AG10803 (cell line): Measurements from ENCODE around the gene USHBP1.

Experiments
- DNase-seq: peaks from one replicate; pipeline ENCODE4 v3.0.0; 2010; ENCODE audit warnings: low read depth
- H3K4me3 ChIP-seq: 2 replicates; pipeline ENCODE4 v1.5.1; 2011; ENCODE audit warnings: mild to moderate bottlenecking, low read length, control low read depth
- TF ChIP-seq, protein P1 (sequence below): conservative IDR thresholded peaks from 2 replicates; pipeline ENCODE4 v1.5.1; 2011; ENCODE audit warnings: mild to moderate bottlenecking, low read length, control low read depth, inconsistent platforms

USHBP1 gene

DNA sequence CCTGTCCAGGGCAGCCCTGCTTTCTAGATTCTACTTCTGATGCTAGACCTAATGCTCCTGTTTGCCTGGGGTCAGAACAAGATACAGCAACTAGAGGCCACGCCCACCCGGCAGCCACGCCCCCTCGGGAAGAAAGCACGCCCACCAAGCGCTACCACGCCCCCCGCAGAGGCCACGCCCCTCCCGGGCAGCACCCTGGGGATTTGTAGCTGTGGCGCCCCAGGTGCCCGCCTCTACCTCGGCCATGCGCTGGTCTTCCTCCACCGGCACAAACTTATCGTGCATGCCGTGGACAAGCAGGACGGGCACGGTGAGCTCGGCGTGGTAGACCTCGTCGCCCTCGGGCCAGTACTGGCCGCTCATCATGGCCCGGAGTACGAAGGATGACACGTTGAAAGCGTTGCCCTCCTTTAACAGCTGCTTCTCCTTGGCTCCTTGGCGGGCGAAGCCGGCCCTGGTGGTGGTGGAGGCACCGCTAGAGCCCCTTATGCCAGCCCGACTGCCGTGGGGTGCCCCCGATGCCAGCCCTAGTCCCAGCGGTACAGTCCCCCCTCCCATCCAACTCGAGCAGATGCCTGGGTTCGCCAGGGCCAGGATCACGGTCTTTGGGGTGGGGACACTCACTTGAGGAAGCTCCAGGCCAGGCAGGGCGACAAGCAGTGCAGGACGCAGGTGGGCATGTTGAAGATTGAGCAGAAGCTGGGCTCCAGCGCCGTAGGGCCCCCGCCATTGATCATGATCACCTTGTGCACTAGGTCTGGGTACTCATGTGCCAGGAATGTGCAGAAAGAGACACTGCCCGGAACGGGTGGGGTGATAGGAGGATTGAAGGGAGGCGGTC is 29.7 kb upstream of the USHBP1 start:
- TF ChIP-seq, protein P1, sequence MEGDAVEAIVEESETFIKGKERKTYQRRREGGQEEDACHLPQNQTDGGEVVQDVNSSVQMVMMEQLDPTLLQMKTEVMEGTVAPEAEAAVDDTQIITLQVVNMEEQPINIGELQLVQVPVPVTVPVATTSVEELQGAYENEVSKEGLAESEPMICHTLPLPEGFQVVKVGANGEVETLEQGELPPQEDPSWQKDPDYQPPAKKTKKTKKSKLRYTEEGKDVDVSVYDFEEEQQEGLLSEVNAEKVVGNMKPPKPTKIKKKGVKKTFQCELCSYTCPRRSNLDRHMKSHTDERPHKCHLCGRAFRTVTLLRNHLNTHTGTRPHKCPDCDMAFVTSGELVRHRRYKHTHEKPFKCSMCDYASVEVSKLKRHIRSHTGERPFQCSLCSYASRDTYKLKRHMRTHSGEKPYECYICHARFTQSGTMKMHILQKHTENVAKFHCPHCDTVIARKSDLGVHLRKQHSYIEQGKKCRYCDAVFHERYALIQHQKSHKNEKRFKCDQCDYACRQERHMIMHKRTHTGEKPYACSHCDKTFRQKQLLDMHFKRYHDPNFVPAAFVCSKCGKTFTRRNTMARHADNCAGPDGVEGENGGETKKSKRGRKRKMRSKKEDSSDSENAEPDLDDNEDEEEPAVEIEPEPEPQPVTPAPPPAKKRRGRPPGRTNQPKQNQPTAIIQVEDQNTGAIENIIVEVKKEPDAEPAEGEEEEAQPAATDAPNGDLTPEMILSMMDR: no peak
- no peak overlapping the region for H3K4me3 ChIP-seq
- DNase-seq: no peak

DNA sequence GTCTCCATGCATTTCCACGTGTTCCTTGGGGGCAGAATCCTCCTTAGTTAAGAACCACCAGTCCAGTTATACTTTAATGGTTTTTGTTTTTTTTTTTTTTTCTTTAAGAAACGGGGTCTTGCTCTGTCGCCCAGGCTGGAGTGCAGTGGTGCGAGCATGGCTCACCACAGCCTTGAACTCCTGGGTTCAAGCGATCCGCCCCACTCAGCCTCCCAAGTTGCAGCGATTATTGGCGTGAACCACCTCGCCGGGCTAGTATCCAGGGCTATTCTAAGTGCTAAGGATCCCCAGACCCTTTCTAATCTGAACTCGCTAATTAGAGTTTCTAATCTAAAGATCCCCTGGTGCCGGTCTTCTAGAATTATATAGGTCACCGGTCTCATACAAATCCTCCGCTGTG is 29.1 kb upstream of the USHBP1 start:
- no peak for DNase-seq
- TF ChIP-seq, protein P1: no peak
- H3K4me3 ChIP-seq: no peak overlapping the region

DNA sequence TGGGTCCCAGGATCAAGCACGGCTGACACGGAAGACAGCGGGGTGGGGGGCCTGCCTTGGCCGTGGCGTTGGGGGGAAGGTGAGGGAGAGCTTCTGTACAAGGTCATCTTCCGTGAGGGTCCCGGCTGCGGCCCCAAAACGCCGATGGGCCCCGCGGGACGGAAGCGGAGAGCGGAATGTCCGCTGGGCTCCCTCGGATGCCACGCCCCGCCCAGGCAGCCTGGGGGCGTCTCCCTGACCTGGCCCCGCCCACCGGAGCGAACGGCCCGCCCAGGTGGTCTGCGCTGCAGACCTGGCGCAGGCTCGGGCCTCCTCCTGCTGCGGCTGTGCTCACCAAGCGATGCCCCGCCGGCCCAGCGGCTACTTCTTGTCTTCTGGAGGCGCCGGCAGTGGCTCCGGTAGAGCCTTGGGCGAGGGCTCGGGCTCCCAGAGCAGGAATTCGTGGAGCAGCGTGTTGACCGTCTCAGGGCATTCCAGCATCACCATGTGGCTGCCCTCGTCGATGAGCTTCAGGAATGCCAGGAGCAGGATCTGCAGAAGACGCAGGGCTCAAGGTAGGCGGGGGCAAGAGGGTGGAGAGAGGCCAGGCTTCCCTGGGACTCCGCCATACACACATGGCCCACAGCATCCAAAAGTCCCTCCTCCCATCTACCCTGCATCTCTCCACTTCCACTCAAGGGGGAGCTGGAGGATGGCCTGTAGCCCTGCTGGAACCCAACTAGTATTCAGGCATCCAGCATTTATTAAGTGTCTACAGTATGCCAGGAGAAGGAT is 27.9 kb upstream of the USHBP1 start:
- TF ChIP-seq, protein P1: peak; percentile 85
- peak; percentile 87 for DNase-seq
- peak overlapping the region; percentile 69 for H3K4me3 ChIP-seq

DNA sequence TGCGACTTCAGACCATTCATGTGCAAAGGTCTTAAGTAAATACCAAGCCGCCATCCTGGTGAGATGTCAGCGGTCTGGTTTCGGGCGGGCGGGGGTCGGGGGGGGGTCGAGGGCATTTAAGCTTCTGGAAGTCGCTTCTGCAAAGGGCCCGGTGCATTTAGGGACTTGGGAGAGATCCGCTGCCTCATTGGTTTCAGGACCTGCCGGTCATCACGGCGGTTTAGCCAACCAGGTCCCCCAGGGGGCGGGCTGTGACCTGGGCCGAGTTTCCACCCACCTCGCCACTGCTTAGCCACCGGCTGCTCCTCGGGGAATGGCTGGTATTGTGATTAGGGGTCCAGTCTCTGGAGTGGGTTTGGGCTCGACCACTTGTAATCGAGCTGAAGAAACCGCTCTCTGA is 24.9 kb upstream of the USHBP1 start:
- H3K4me3 ChIP-seq: no peak overlapping the region
- DNase-seq: peak; percentile 80
- TF ChIP-seq, protein P1: no peak

GRCh38 chr19:17286752-17287151 is 22.2 kb upstream of the USHBP1 start:
- DNase-seq: no peak
- TF ChIP-seq, protein P1: no peak
- H3K4me3 ChIP-seq: no peak overlapping the region

DNA sequence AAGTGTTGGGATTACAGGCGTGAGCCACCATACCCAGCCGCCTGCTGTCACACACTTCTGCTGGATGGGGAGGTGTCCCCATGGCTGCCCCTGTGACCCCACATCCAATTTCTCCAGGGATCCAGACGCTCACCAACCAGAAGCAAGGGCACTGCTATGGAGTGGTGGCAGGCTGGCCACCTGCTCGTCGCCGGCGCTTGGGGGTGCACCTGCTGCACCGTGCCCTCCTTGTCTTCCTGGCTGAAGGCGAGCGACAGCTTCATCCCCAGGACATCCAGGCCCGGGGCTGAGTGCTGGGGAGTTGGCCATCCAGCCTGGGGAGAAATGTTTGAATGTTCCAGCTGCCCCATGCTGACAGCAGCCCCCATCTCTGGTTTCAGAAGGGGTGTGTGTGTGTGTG is 21.7 kb upstream of the USHBP1 start:
- DNase-seq: no peak
- H3K4me3 ChIP-seq: no peak overlapping the region
- TF ChIP-seq, protein P1: no peak
